ENCODE data around the gene DAB1. TPM values are rescaled to one million over a fixed set of nuclear protein-coding genes. Genes with fewer than 3 reads are reported as not detected.
"Not testable (repeated sequence)": the region's sequence is repeated elsewhere in the genome, so short reads cannot be mapped to it uniquely, and the experiment has no call there.

Gene DAB1
- total RNA-seq, 2 donors from 2014 or later, result 0.91 to 1.8 TPM

GRCh38 chr1:57118948-57119603, 304.8 kb downstream of the DAB1 start:
- intact Hi-C loops (cut with DNase I), result no loop called here
- ATAC-seq (no peak), DNase-seq (no peak)

- DNase-seq (no peak), ATAC-seq (no peak)
- intact Hi-C loops (cut with DNase I), result no loop called here
Measured at GRCh38 chr1:57117753-57118152, 306.1 kb downstream of the DAB1 start.

- intact Hi-C loops (cut with DNase I), result no loop called here
- no peak for ATAC-seq
- no peak for DNase-seq
Measured at GRCh38 chr1:57116871-57117270, 307.0 kb downstream of the DAB1 start.

- ATAC-seq (peak; percentile 44 to 84), DNase-seq (no peak)
- intact Hi-C loops (cut with DNase I), result no loop called here
Measured at GRCh38 chr1:57115030-57115614, 308.7 kb downstream of the DAB1 start.

- DNase-seq, result no peak
- intact Hi-C loops (cut with DNase I), result no loop called here
- ATAC-seq, result no peak
Measured at GRCh38 chr1:57112148-57112547, 311.7 kb downstream of the DAB1 start.

- no peak for ATAC-seq
- no peak for DNase-seq
- intact Hi-C loops (cut with DNase I), result no loop called here
Measured at GRCh38 chr1:57111175-57111574, 312.7 kb downstream of the DAB1 start.

GRCh38 chr1:57109883-57110282, 314.0 kb downstream of the DAB1 start:
- no peak for ATAC-seq
- intact Hi-C loops (cut with DNase I), result no loop called here

GRCh38 chr1:57109247-57109646, 314.6 kb downstream of the DAB1 start:
- intact Hi-C loops (cut with DNase I), result no loop called here
- DNase-seq (no peak), ATAC-seq (no peak)

More at GRCh38 chr1:57109883-57110282, 314.0 kb downstream of the DAB1 start:
- DNase-seq, result no peak

GRCh38 chr1:57106296-57106695, 317.6 kb downstream of the DAB1 start:
- intact Hi-C loops (cut with DNase I), result no loop called here
- ATAC-seq, result no peak
- DNase-seq, result no peak

- DNase-seq (no peak), ATAC-seq (peak; percentile 33 to 38)
- intact Hi-C loops (cut with DNase I), result no loop called here
Measured at GRCh38 chr1:57102561-57103326, 321.1 kb downstream of the DAB1 start.

- intact Hi-C loops (cut with DNase I), result no loop called here
- ATAC-seq (no peak), DNase-seq (no peak)
Measured at GRCh38 chr1:57101209-57101608, 322.7 kb downstream of the DAB1 start.

GRCh38 chr1:57094749-57095148, 329.1 kb downstream of the DAB1 start:
- intact Hi-C loops (cut with DNase I), result no loop called here
- no peak for DNase-seq
- ATAC-seq, result no peak

- peak; percentile 35 to 61 for ATAC-seq
- DNase-seq, result no peak
- intact Hi-C loops (cut with DNase I), result no loop called here
Measured at GRCh38 chr1:57093122-57093521, 330.7 kb downstream of the DAB1 start.

- intact Hi-C loops (cut with DNase I), result no loop called here
- DNase-seq (no peak), ATAC-seq (no peak)
Measured at GRCh38 chr1:57091642-57092041, 332.2 kb downstream of the DAB1 start.

- intact Hi-C loops (cut with DNase I), result no loop called here
- DNase-seq (no peak), ATAC-seq (peak; percentile 50 to 73)
Measured at GRCh38 chr1:57089855-57090254, 334.0 kb downstream of the DAB1 start.

- intact Hi-C loops (cut with DNase I), result no loop called here
- DNase-seq, result no peak
- no peak for ATAC-seq
Measured at GRCh38 chr1:57089221-57089620, 334.6 kb downstream of the DAB1 start.

- ATAC-seq (peak in 1 of 2 donors; percentile 24), DNase-seq (no peak)
- intact Hi-C loops (cut with DNase I), result no loop called here
Measured at GRCh38 chr1:57088653-57089052, 335.2 kb downstream of the DAB1 start.

- DNase-seq; intact Hi-C loops (cut with DNase I); ATAC-seq: not testable (repeated sequence)
Measured at GRCh38 chr1:57087660-57088059, 336.2 kb downstream of the DAB1 start.

GRCh38 chr1:57086154-57086553, 337.7 kb downstream of the DAB1 start:
- DNase-seq (no peak), ATAC-seq (no peak)
- intact Hi-C loops (cut with DNase I), result no loop called here

GRCh38 chr1:57084701-57085100, 339.2 kb downstream of the DAB1 start:
- DNase-seq, result no peak
- intact Hi-C loops (cut with DNase I), result no loop called here

More at GRCh38 chr1:57084701-57085100, 339.2 kb downstream of the DAB1 start:
- no peak for ATAC-seq
